ENCODE data around the gene SFT2D1. TPM values are rescaled to one million over a fixed set of nuclear protein-coding genes. Genes with fewer than 3 reads are reported as not detected.

SFT2D1 gene
- total and polyA plus RNA-seq, 2 experiments from 2014 or later, result 51.4 to 103 TPM

DNA sequence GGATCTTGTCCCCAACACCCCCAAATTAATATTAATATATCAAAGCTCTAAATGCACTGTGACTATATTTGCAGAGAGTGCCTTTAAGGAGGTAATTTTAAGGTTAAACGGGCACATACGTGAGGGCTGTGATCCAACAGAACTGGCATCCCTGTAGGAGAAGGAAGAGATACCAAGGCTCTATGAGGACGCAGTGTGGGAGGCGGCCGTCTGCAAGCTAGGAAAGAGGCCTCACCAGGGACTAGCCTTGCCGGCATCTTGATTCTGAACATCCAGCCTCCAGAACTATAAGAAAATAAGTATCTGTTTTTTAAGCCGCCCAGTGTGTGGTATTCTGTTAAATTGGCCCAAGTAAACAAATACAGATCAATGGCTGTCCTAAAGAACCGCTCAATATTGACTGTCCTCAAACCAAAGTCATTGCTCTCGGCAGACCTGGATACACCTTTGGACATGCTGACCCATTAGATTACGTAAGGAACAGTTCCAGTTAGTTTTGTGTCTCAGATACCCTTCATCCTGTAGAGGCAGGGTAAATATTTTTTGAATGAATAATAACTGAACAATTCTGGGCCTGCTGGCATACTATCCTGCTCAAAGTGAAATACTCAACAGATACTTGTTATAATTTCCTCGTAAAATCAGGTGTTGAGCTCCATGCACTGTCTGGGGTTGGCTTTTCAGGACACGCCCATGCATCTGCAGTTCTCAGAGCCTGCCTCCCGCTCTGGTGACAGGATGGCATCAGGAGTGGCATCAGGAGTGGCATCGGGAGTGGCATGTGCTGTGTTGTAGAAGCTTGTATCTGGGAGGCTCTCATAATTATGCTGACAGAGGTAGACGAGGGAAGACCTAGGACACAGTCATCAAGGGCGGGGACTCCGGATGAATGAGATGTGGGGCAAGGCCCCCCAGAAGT, 40.5 kb downstream of the SFT2D1 start:
- H3K9ac ChIP-seq, result no peak overlapping the region
- TF ChIP-seq EZH2phosphoT487 (IDR thresholded peaks at IDR 0.05; ENCODE audit: insufficient read depth, low read depth) (no peak), EZH2 (IDR thresholded peaks at IDR 0.05; ENCODE audit: insufficient read depth, poor library complexity, severe bottlenecking) (no peak)
- no peaks in the 10 kb centered on the region for H3K36me3 ChIP-seq (ENCODE audit: low read depth)
- in situ Hi-C loops (cut with MboI), result no loop called here
- H3K27ac ChIP-seq, result no peak overlapping the region
- H2AFZ ChIP-seq, result no peak overlapping the region
- H3K4me2 ChIP-seq (ENCODE audit: unreplicated experiment), result no peak overlapping the region
- H3K9me3 ChIP-seq (ENCODE audit: low read depth), result no peaks in the 10 kb centered on the region
- no peaks in the 10 kb centered on the region for H4K20me1 ChIP-seq (ENCODE audit: insufficient read depth)
- no peaks in the 10 kb centered on the region for H3K79me2 ChIP-seq (ENCODE audit: insufficient read depth)
- no peak overlapping the region for H3K4me3 ChIP-seq
- 76% methylated on average over 17 of the region's 17 CpGs for WGBS, 2 experiments (ENCODE audit: low coverage in 1 of 2, low lambda C conversion rate in 2 of 2, missing lambda C conversion rate in 2 of 2)
- no peaks in the 10 kb centered on the region for H3F3A ChIP-seq (ENCODE audit: insufficient read depth)
- no peaks in the 10 kb centered on the region for H3K9me2 ChIP-seq (ENCODE audit: insufficient read depth)
- no peak for DNase-seq
- peaks cover 41% of the 10 kb centered on the region for H3K27me3 ChIP-seq (replicated peaks; ENCODE audit: insufficient read depth)
- no peaks in the 10 kb centered on the region for H3K4me1 ChIP-seq (ENCODE audit: insufficient read depth)

DNA sequence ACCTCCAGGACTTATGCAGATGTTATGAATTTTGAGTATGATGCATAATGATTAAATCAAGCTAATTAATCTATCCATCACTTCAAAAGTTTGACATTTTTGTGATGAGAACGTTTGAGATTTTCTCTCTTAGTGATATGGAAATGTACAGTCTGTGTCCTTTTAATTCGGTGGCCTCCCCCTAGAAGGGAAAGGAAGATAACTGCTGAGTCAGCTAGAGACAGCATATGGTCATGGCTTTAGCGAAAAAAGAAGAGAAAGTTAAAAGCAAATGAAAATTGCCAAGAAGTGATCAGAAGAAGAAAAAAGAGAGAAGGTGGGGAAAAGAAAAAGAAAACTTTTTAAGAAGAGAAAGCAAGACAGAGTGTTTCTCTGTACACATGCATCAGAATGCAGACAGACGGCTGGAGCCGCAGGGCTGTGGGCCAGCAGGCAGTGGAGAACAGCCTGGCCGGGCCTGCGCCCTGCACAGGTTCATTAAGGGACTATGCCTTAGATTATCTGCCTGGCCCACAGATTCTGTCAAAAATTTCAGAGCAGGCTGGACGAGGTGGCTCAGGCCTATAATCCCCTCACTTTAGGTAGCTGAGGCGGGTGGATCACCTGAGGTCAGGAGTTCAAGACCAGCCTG, 41.9 kb downstream of the SFT2D1 start:
- DNase-seq, result no peak
- no peak for TF ChIP-seq EZH2phosphoT487 (IDR thresholded peaks at IDR 0.05; ENCODE audit: insufficient read depth, low read depth)
- TF ChIP-seq EZH2 (IDR thresholded peaks at IDR 0.05; ENCODE audit: insufficient read depth, poor library complexity, severe bottlenecking), result no peak
- 43 to 50% methylated on average over 9 of the region's 9 CpGs for WGBS, 2 experiments (ENCODE audit: low coverage in 1 of 2, low lambda C conversion rate in 2 of 2, missing lambda C conversion rate in 2 of 2)
- Histone ChIP-seq H3K36me3 (ENCODE audit: low read depth) (no peaks in the 10 kb centered on the region), H3K9ac (no peak overlapping the region), H3K79me2 (ENCODE audit: insufficient read depth) (no peaks in the 10 kb centered on the region), H3K9me2 (ENCODE audit: insufficient read depth) (no peaks in the 10 kb centered on the region), H3K27ac (no peak overlapping the region), H4K20me1 (ENCODE audit: insufficient read depth) (no peaks in the 10 kb centered on the region), H3K9me3 (ENCODE audit: low read depth) (no peaks in the 10 kb centered on the region), H2AFZ (no peak overlapping the region), H3K27me3 (replicated peaks; ENCODE audit: insufficient read depth) (peaks cover 33% of the 10 kb centered on the region), H3K4me3 (no peak overlapping the region), H3F3A (ENCODE audit: insufficient read depth) (no peaks in the 10 kb centered on the region), H3K4me1 (ENCODE audit: insufficient read depth) (no peaks in the 10 kb centered on the region), H3K4me2 (ENCODE audit: unreplicated experiment) (no peak overlapping the region)
- in situ Hi-C loops (cut with MboI), result no loop called here

DNA sequence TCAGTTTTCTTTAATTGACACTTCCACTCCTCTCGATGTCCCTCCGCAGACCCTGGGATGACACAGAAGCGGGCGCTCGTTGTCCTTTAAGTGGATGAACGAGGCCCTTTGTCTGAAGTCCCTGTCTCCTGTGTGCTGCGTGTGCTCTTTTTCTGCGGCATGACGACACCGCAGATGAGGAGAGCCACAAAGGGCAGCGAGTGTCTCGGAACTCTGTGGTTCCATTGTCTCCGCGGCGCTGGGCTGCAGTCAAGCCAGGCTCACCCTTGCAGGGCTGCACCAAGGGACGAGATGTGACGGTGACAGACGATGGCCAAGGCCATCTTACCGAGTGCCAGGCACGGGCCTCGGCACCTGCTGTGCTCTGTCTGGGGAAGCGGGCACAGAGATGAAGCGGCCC, 44.7 kb downstream of the SFT2D1 start:
- DNase-seq, result no peak
- in situ Hi-C loops (cut with MboI), result no loop called here
- no peaks in the 10 kb centered on the region for H3K79me2 ChIP-seq (ENCODE audit: insufficient read depth)
- H3K27ac ChIP-seq, result no peak overlapping the region
- H3K9ac ChIP-seq, result no peak overlapping the region
- no peaks in the 10 kb centered on the region for H3K36me3 ChIP-seq (ENCODE audit: low read depth)
- peaks cover 34% of the 10 kb centered on the region for H3K27me3 ChIP-seq (replicated peaks; ENCODE audit: insufficient read depth)
- no peak overlapping the region for H2AFZ ChIP-seq
- TF ChIP-seq EZH2phosphoT487 (IDR thresholded peaks at IDR 0.05; ENCODE audit: insufficient read depth, low read depth), result no peak
- TF ChIP-seq EZH2 (IDR thresholded peaks at IDR 0.05; ENCODE audit: insufficient read depth, poor library complexity, severe bottlenecking), result no peak
- no peak overlapping the region for H3K4me2 ChIP-seq (ENCODE audit: unreplicated experiment)
- H3K9me3 ChIP-seq (ENCODE audit: low read depth), result no peaks in the 10 kb centered on the region
- 83 to 84% methylated on average over 23 of the region's 23 CpGs for WGBS, 2 experiments (ENCODE audit: low coverage in 1 of 2, low lambda C conversion rate in 2 of 2, missing lambda C conversion rate in 2 of 2)
- H3F3A ChIP-seq (ENCODE audit: insufficient read depth), result no peaks in the 10 kb centered on the region
- no peaks in the 10 kb centered on the region for H3K9me2 ChIP-seq (ENCODE audit: insufficient read depth)
- H3K4me3 ChIP-seq, result no peak overlapping the region
- H4K20me1 ChIP-seq (ENCODE audit: insufficient read depth), result no peaks in the 10 kb centered on the region
- H3K4me1 ChIP-seq (ENCODE audit: insufficient read depth), result no peaks in the 10 kb centered on the region

DNA sequence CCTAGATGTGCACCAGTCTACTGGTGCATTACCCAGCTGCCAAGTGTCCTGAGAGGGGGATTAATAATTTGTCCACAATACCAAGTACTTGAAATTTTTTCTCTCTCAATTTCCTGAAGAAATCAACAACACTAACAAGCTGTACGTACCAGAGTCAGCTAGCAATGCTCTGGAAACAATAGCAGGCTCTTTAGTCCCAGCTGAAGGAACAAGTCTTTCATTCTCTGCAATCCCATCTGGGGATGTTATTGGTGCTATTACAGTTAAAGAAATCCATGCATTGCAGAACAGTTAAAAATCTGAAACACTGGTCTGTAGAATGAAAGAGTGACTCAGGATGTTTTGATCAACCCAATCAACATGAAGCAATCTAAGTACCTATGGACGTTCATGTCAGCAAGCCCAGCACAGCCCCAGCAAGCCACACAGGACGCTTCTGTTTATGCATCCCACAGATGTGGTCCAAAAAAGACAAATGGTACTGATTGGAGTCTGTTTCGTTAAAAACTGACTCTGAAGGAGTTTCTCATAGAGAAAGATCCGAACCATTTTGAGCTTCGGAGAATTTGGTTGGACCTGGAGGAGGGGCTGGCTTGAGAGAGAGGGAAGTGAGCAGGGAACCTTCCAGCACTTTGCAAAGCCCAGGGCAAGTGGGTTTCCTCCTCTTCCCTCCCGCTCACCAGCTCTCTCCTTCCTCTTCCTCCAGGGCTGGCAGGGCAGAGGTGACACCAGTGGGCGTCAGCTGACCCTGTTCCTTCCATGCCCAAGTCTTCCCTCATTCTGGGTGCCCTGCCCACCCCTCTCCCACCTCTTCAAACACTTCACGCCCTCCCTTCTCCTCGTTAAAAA, 46.1 kb downstream of the SFT2D1 start:
- Histone ChIP-seq H2AFZ (no peak overlapping the region), H3K4me3 (no peak overlapping the region), H4K20me1 (ENCODE audit: insufficient read depth) (no peaks in the 10 kb centered on the region), H3F3A (ENCODE audit: insufficient read depth) (no peaks in the 10 kb centered on the region), H3K27ac (no peak overlapping the region), H3K36me3 (ENCODE audit: low read depth) (no peaks in the 10 kb centered on the region), H3K9me2 (ENCODE audit: insufficient read depth) (no peaks in the 10 kb centered on the region), H3K79me2 (ENCODE audit: insufficient read depth) (no peaks in the 10 kb centered on the region), H3K9me3 (ENCODE audit: low read depth) (no peaks in the 10 kb centered on the region), H3K9ac (no peak overlapping the region), H3K27me3 (replicated peaks; ENCODE audit: insufficient read depth) (peaks cover 47% of the 10 kb centered on the region), H3K4me2 (ENCODE audit: unreplicated experiment) (no peak overlapping the region), H3K4me1 (ENCODE audit: insufficient read depth) (no peaks in the 10 kb centered on the region)
- DNase-seq, result no peak
- no peak for TF ChIP-seq EZH2 (IDR thresholded peaks at IDR 0.05; ENCODE audit: insufficient read depth, poor library complexity, severe bottlenecking)
- TF ChIP-seq EZH2phosphoT487 (IDR thresholded peaks at IDR 0.05; ENCODE audit: insufficient read depth, low read depth), result no peak
- 26 to 28% methylated on average over 10 of the region's 10 CpGs for WGBS, 2 experiments (ENCODE audit: low coverage in 1 of 2, low lambda C conversion rate in 2 of 2, missing lambda C conversion rate in 2 of 2)
- in situ Hi-C loops (cut with MboI), result no loop called here
